K562 (cell line): ENCODE measurements around the gene PPP3CA. TPM values are rescaled to one million over a fixed set of nuclear protein-coding genes. Genes with fewer than 3 reads are reported as not detected.

Experiments used
- ATAC-seq: fragments of 200-7000 bp; cut with Tn5 transposase; 3 replicates; pipeline ENCODE4 v1.9.1; 2020; ENCODE audit warnings: moderate library complexity
- BruUV-seq: library from RNA; stranded (reverse); fragments of 400-500 nt; replicated peaks from 2 replicates; lab custom pipeline; 2021; lab: Mats Ljungman, UMichigan
- CTCF ChIA-PET: fragments of 300-600 bp; formaldehyde crosslinking; extraction: SDS; loops from one replicate; lab custom pipeline; 2021; ENCODE audit warnings: low intra/inter-chr PET ratio; lab: Yijun Ruan, JAX
- POLR2A ChIA-PET: fragments of 300-600, 350-650 bp; sonication (Branson Sonifier 250); formaldehyde crosslinking; extraction: SDS; loops from one replicate; lab custom pipeline; 2021; ENCODE audit warnings: antibody characterized with exemption, inconsistent platforms; lab: Yijun Ruan, JAX
- DNase-seq, 4 experiments: peaks; one replicate each; pipeline versions ENCODE4 v3.0.0 to v3.0.0-alpha.2; 2011 to 2018; ENCODE audit warnings: low spot score in 3 of 4, mixed read lengths in 3 of 4; ENCODE audit errors: extremely low read depth in 1 of 4
- FAIRE-seq: peaks from 2 replicates; lab custom pipeline; 2011; peaks lifted over from hg19 to GRCh38; lab: Jason Lieb, UNC
- H2AFZ ChIP-seq: 2 replicates; pipeline ENCODE4 v1.6.0; 2011; ENCODE audit warnings: low read depth, low read length, control low read depth, inconsistent platforms
- H3K27ac ChIP-seq: fragments of 200-600 bp; 3 replicates; pipeline ENCODE4 v1.8.0; 2011; ENCODE audit warnings: low read depth, mild to moderate bottlenecking, control low read depth, inconsistent platforms, low read length, moderate library complexity, mixed read lengths; ENCODE audit errors: extremely low read depth
- H3K27me3 ChIP-seq, 2 experiments: fragments of 300-600 bp in 1 of 2; 2 replicates in 1 of 2; 3 replicates in 1 of 2; pipeline versions ENCODE4 v1.6.0 to v1.8.0; 2011; ENCODE audit warnings: inconsistent platforms in 2 of 2, low read length in 2 of 2, mild to moderate bottlenecking in 1 of 2, mixed read lengths in 1 of 2, moderate library complexity in 1 of 2; ENCODE audit not compliant: control insufficient read depth in 2 of 2, insufficient read depth in 2 of 2
- H3K36me3 ChIP-seq: fragments of 300-600 bp; 3 replicates; pipeline ENCODE4 v1.8.0; 2011; ENCODE audit warnings: mild to moderate bottlenecking, low read length, inconsistent platforms; ENCODE audit not compliant: control insufficient read depth, insufficient read depth
- H3K4me1 ChIP-seq, 2 experiments: fragments of 200-600 bp in 1 of 2; replicated peaks in 1 of 2; 2 replicates in 1 of 2; 3 replicates in 1 of 2; pipeline versions ENCODE4 v1.5.1 to v1.8.0; 2011; ENCODE audit warnings: inconsistent platforms in 2 of 2, low read length in 2 of 2, mild to moderate bottlenecking in 1 of 2, mixed read lengths in 1 of 2, moderate library complexity in 1 of 2; ENCODE audit not compliant: control insufficient read depth in 2 of 2, insufficient read depth in 2 of 2
- H3K4me2 ChIP-seq: 2 replicates; pipeline ENCODE4 v1.6.1; 2011; ENCODE audit warnings: low read length, control low read depth, inconsistent platforms, mixed read lengths; ENCODE audit not compliant: insufficient read depth
- H3K4me3 ChIP-seq: fragments of 200-600 bp; sonication (generic), shearing (Covaris generic); 2 replicates; pipeline ENCODE4 v1.5.1; 2016; ENCODE audit warnings: control low read depth, inconsistent platforms
- H3K79me2 ChIP-seq: fragments of 200-600 bp; 3 replicates; pipeline ENCODE4 v1.8.0; 2011; ENCODE audit warnings: low read length, inconsistent platforms; ENCODE audit not compliant: control insufficient read depth, insufficient read depth
- H3K9ac ChIP-seq, 2 experiments: 2 replicates each; pipeline versions ENCODE4 v1.6.0 to v1.6.1; 2011; ENCODE audit warnings: low read depth in 2 of 2, low read length in 2 of 2, control low read depth in 1 of 2, inconsistent platforms in 1 of 2, mild to moderate bottlenecking in 1 of 2, mixed read lengths in 1 of 2; ENCODE audit not compliant: insufficient read depth in 1 of 2
- H3K9me1 ChIP-seq: one replicate; pipeline ENCODE4 v1.6.0; 2011; ENCODE audit warnings: inconsistent platforms, mild to moderate bottlenecking, low read length, moderate library complexity; ENCODE audit not compliant: control insufficient read depth, insufficient read depth
- H3K9me3 ChIP-seq: replicated peaks from 2 replicates; pipeline ENCODE4 v1.5.1; 2011; ENCODE audit warnings: low read depth, low read length, inconsistent platforms; ENCODE audit not compliant: control insufficient read depth, insufficient read depth
- H4K20me1 ChIP-seq: replicated peaks from 2 replicates; pipeline ENCODE4 v1.6.1; 2011; ENCODE audit warnings: low read length, inconsistent platforms, mixed read lengths; ENCODE audit not compliant: control insufficient read depth, insufficient read depth
- DLX4 ChIP-seq: fragments of 250-450 bp; sonication (Bioruptor Pico); IDR thresholded peaks from 2 replicates; pipeline ENCODE4 v1.6.1; 2021; ENCODE audit warnings: mild to moderate bottlenecking
- FOXJ2 ChIP-seq: fragments of 200-800 bp; sonication (Bioruptor generic); IDR thresholded peaks from 2 replicates; pipeline ENCODE4 v1.6.1; 2016; ENCODE audit warnings: missing genetic modification characterization, missing compliant biosample characterization
- GTF2E2 ChIP-seq: fragments of 200-800 bp; sonication (Bioruptor generic); IDR thresholded peaks from 2 replicates; pipeline ENCODE4 v1.6.1; 2016; ENCODE audit warnings: missing genetic modification characterization, missing compliant biosample characterization
- HMGN3 ChIP-seq: IDR thresholded peaks from 2 replicates; pipeline ENCODE4 v1.6.1; 2011; ENCODE audit warnings: borderline replicate concordance, low read depth, mild to moderate bottlenecking, mixed read lengths, low read length; ENCODE audit not compliant: insufficient read length; ENCODE audit errors: extremely low read depth
- HOMEZ ChIP-seq: fragments of 250-450 bp; sonication (Bioruptor Pico); IDR thresholded peaks from 2 replicates; pipeline ENCODE4 v1.4.0; 2020; ENCODE audit warnings: mild to moderate bottlenecking, moderate library complexity
- MTA1 ChIP-seq: fragments of 450-650 bp; IDR thresholded peaks from 2 replicates; pipeline ENCODE4 v1.6.1; 2017; ENCODE audit warnings: borderline replicate concordance
- MTF1 ChIP-seq: fragments of 250-450 bp; sonication (Bioruptor Pico); IDR thresholded peaks from 2 replicates; pipeline ENCODE4 v1.9.0; 2021; ENCODE audit warnings: moderate library complexity, mild to moderate bottlenecking, inconsistent platforms, borderline replicate concordance
- NCOA4 ChIP-seq: fragments of 450-650 bp; IDR thresholded peaks from 2 replicates; pipeline ENCODE4 v1.6.1; 2018; ENCODE audit warnings: mild to moderate bottlenecking; ENCODE audit not compliant: partially characterized antibody
- NFIX ChIP-seq: fragments of 250-450 bp; sonication (Bioruptor Pico); IDR thresholded peaks from 2 replicates; pipeline ENCODE4 v1.4.0; 2020; ENCODE audit warnings: low read depth, mild to moderate bottlenecking, moderate library complexity
- PRMT5 ChIP-seq: sonication (generic); formaldehyde crosslinking; IDR thresholded peaks from 2 replicates; pipeline ENCODE4 v1.5.0; 2020; ENCODE audit warnings: missing genetic modification reagents
- ZBTB33 ChIP-seq: sonication (generic); formaldehyde crosslinking; IDR thresholded peaks from 2 replicates; pipeline ENCODE4 v1.8.1; 2023; ENCODE audit warnings: mild to moderate bottlenecking, missing genetic modification reagents
- ZNF224 ChIP-seq: sonication (generic); formaldehyde crosslinking; IDR thresholded peaks from 2 replicates; pipeline ENCODE4 v1.8.0; 2022; ENCODE audit warnings: mild to moderate bottlenecking, missing genetic modification reagents
- ZNF282 ChIP-seq: sonication (generic); formaldehyde crosslinking; IDR thresholded peaks from 2 replicates; pipeline ENCODE4 v1.8.1; 2023; ENCODE audit warnings: missing genetic modification reagents
- ZNF316 ChIP-seq: fragments of 450-650 bp; IDR thresholded peaks from 2 replicates; pipeline ENCODE4 v1.6.1; 2016
- ZNF707 ChIP-seq: fragments of 250-450 bp; sonication (Bioruptor Pico); conservative IDR thresholded peaks from 2 replicates; pipeline ENCODE4 v1.8.0; 2022; ENCODE audit warnings: inconsistent platforms, mild to moderate bottlenecking, moderate library complexity
- WGBS: fragments of 100-300 bp; shearing (Covaris generic); methylation state at CpG from one replicate; pipeline ENCODE4 v1.1.6; 2016; ENCODE audit warnings: low coverage, mixed read lengths; ENCODE audit not compliant: insufficient coverage; ENCODE audit errors: missing lambda C conversion rate; 5-methylcytosine and 5-hydroxymethylcytosine counted together
- in situ Hi-C: fragments of 300-500 bp; cut with MboI; formaldehyde crosslinking; loops from 4 replicates; pipeline ENCODE4 v1.15.0; 2018; ENCODE audit warnings: inconsistent platforms, mixed read lengths
- intact Hi-C: fragments of 100-400 bp; cut with micrococcal nuclease; formaldehyde crosslinking; loops from 2 replicates; pipeline ENCODE4 v1.14.2; 2022
- polyA plus RNA-seq, 8 experiments: library from polyadenylated mRNA; depleted of rRNA in 4 of 8; stranded (reverse) in 5 of 8; unstranded in 3 of 8; fragments of >200 nt; fragmentation: Nextera tagmentation in 2 of 8; fragmentation: Illumina TruSeq in 1 of 8; extraction: Ambion mirVana in 2 of 8; extraction: Trizol in 1 of 8; gene quantifications; 2 replicates each; pipeline versions ENCODE4 v1.2.1 to v1.2.3, GENCODE V29; 2011 to 2014; ENCODE audit warnings: inconsistent platforms in 1 of 8, missing spikeins in 1 of 8
- total RNA-seq, 7 experiments: library from RNA; depleted of rRNA in 6 of 7; stranded (reverse); fragments of >200 nt in 6 of 7; fragmentation: Illumina TruSeq in 2 of 7; extraction: Trizol in 2 of 7; gene quantifications; 2 replicates each; pipeline versions ENCODE4 v1.2.1 to v1.2.3, GENCODE V29; 2011 to 2021; ENCODE audit warnings: low replicate concordance in 1 of 7
- TF ChIP-seq, protein P1 (sequence below): fragments of 450-650 bp; IDR thresholded peaks from 2 replicates; pipeline ENCODE4 v1.6.1; 2016; ENCODE audit warnings: missing biosample characterization, missing genetic modification characterization

PPP3CA gene
- total and polyA plus RNA-seq, 9 of the 15 experiments (the other 6 are each of a cell fraction or from before 2014, with no cell fraction given) = 0.94 to 3.2 (median 1.6) TPM

DNA sequence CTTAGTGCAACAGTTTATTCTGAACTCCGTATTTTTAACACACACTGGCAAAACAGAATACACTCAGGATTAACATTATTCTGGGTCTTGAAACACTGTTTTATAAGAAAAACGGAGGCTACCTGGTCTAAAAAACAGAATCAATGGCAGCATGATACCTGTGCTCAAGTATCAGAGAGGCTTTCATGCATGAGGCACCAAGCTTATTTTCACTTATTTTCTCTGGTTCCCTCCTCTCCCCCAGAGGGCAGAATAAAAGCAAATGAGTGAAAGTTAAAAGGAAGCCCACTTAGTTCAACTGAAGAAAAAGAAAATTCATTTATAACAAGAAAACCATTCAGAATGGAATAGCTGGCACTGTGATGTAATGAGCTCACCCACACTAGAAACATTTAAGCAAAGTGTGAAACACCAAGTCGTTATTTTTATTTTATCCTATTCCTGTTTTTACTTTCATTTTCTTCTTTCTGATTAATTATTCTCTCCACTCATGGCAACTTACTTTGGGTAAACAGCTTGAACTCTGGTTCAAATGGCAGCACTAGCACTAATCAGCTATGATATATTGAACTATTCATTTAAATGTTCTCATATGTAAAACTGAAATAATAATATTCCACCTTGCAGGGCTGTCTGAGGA lies 211.8 kb downstream of the PPP3CA start:
- Histone ChIP-seq H4K20me1 (no peaks in the 10 kb centered on the region), H3K27ac (no peak overlapping the region), H3K36me3 (no peaks in the 10 kb centered on the region), H3K9ac (no peak overlapping the region), H3K4me2 (no peak overlapping the region), H3K79me2 (no peaks in the 10 kb centered on the region), H3K4me1 (no peaks in the 10 kb centered on the region), H3K27me3 (no peaks in the 10 kb centered on the region), H3K4me3 (no peak overlapping the region), H2AFZ (no peak overlapping the region), H3K9me3 (no peaks in the 10 kb centered on the region), H3K9me1 (no peaks in the 10 kb centered on the region)
- 0% methylated on average over 3 of the region's 3 CpGs for whole genome bisulfite sequencing
- intact Hi-C loops = no loop called here
- no peak for TF ChIP-seq ZNF707
- no peak for TF ChIP-seq NFIX (CRISPR knock-in tag)
- TF ChIP-seq, protein P1, sequence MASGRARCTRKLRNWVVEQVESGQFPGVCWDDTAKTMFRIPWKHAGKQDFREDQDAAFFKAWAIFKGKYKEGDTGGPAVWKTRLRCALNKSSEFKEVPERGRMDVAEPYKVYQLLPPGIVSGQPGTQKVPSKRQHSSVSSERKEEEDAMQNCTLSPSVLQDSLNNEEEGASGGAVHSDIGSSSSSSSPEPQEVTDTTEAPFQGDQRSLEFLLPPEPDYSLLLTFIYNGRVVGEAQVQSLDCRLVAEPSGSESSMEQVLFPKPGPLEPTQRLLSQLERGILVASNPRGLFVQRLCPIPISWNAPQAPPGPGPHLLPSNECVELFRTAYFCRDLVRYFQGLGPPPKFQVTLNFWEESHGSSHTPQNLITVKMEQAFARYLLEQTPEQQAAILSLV = no peak
- TF ChIP-seq NCOA4 = no peak
- no peak for TF ChIP-seq DLX4
- TF ChIP-seq PRMT5 (CRISPR knock-in tag) = no peak
- TF ChIP-seq ZNF316 = no peak
- TF ChIP-seq MTA1 = no peak
- no peak for TF ChIP-seq ZNF282 (CRISPR knock-in tag)
- TF ChIP-seq GTF2E2 = no peak
- no peak for TF ChIP-seq HMGN3
- no peak for TF ChIP-seq HOMEZ (CRISPR knock-in tag)
- TF ChIP-seq ZNF224 (CRISPR knock-in tag) = no peak
- no peak for TF ChIP-seq ZBTB33 (CRISPR knock-in tag)
- no peak for TF ChIP-seq FOXJ2 (tag)
- no peak for TF ChIP-seq MTF1 (CRISPR knock-in tag)
- BruUV-seq = no TSS peak
- FAIRE-seq (no peak), DNase-seq (no peak), ATAC-seq (no peak)
- POLR2A ChIA-PET = no interaction called here
- CTCF ChIA-PET = no interaction called here
- in situ Hi-C loops = no loop called here
